Colonic mucosa (tissue), 4 donors: ENCODE data around the gene UCK1. TPM values are rescaled to one million over a fixed set of nuclear protein-coding genes. Genes with fewer than 3 reads are reported as not detected.

Experiments
- DNase-seq: peaks from one replicate; pipeline ENCODE4 v3.0.0-alpha.2; 2020
- H3K27ac ChIP-seq: fragments of 200-600 bp; one replicate; pipeline ENCODE4 v1.8.0; 2021
- H3K27me3 ChIP-seq: fragments of 200-600 bp; one replicate; pipeline ENCODE4 v1.8.0; 2021
- H3K36me3 ChIP-seq: fragments of 200-600 bp; one replicate; pipeline ENCODE4 v1.8.0; 2021
- H3K4me1 ChIP-seq: fragments of 200-600 bp; one replicate; pipeline ENCODE4 v1.8.0; 2021; ENCODE audit warnings: mild to moderate bottlenecking
- H3K4me3 ChIP-seq: fragments of 200-600 bp; one replicate; pipeline ENCODE4 v1.8.0; 2021
- H3K9ac ChIP-seq, 2 donors: one replicate each; pipeline ENCODE4 v1.7.0; 2013; ENCODE audit warnings: control low read depth in 2 of 2, low read depth in 2 of 2, low read length in 2 of 2
- H3K9me3 ChIP-seq: fragments of 200-600 bp; one replicate; pipeline ENCODE4 v1.8.0; 2021
- CTCF ChIP-seq: fragments of 200-600 bp; IDR thresholded peaks from one replicate; pipeline ENCODE4 v1.8.0; 2022; ENCODE audit warnings: antibody characterized with exemption, mild to moderate bottlenecking
- intact Hi-C: fragments of 100-400 bp; cut with DNase I; formaldehyde crosslinking; loops from one replicate; pipeline ENCODE4 v1.14.1; 2022
- total RNA-seq, 2 donors: library from RNA; stranded (reverse); fragmentation: NEBNext Ultra II Directional in 1 of 2; extraction: Animal tissue kit (Norgen Biotek cat#: 25700) in 1 of 2; gene quantifications; one replicate each; pipeline ENCODE4 v1.2.1, GENCODE V29; 2021
- donor health status: healthy.
- donor health status: DM: no; HTN: no; CAD: no.
- donor health status: DM: no; HTN: no; CAD: no.

The UCK1 gene
- total RNA-seq, 2 donors from 2014 or later, result 20.2 to 29.3 TPM

GRCh38 chr9:131525643-131526565 lies 5.2 kb downstream of the UCK1 start:
- TF ChIP-seq CTCF, result no peak
- Histone ChIP-seq H3K9me3 (no peaks in the 10 kb centered on the region), H3K9ac (no peak overlapping the region), H3K36me3 (peaks cover 5% of the 10 kb centered on the region), H3K27ac (no peak overlapping the region), H3K4me1 (peaks cover 10% of the 10 kb centered on the region), H3K4me3 (no peak overlapping the region), H3K27me3 (no peaks in the 10 kb centered on the region)
- intact Hi-C loops, result no loop called here
- no peak for DNase-seq

GRCh38 chr9:131524665-131525315 lies 6.3 kb downstream of the UCK1 start:
- intact Hi-C loops, result no loop called here
- no peak for DNase-seq
- H3K4me1 ChIP-seq, result peaks cover 4% of the 10 kb centered on the region
- H3K9ac ChIP-seq, result no peak overlapping the region
- TF ChIP-seq CTCF, result no peak
- H3K9me3 ChIP-seq, result no peaks in the 10 kb centered on the region
- H3K27ac ChIP-seq, result no peak overlapping the region
- H3K27me3 ChIP-seq, result no peaks in the 10 kb centered on the region
- peaks cover 5% of the 10 kb centered on the region for H3K36me3 ChIP-seq
- H3K4me3 ChIP-seq, result no peak overlapping the region

GRCh38 chr9:131523451-131524435 lies 7.3 kb downstream of the UCK1 start:
- H3K4me1 ChIP-seq, result no peaks in the 10 kb centered on the region
- intact Hi-C loops, result no loop called here
- H3K4me3 ChIP-seq, result no peak overlapping the region
- TF ChIP-seq CTCF, result no peak
- DNase-seq, result no peak
- no peaks in the 10 kb centered on the region for H3K27me3 ChIP-seq
- no peak overlapping the region for H3K9ac ChIP-seq
- no peaks in the 10 kb centered on the region for H3K9me3 ChIP-seq
- H3K36me3 ChIP-seq, result peaks cover 5% of the 10 kb centered on the region
- no peak overlapping the region for H3K27ac ChIP-seq

- Histone ChIP-seq H3K27ac (no peak overlapping the region), H3K4me3 (no peak overlapping the region), H3K4me1 (no peaks in the 10 kb centered on the region), H3K27me3 (no peaks in the 10 kb centered on the region), H3K36me3 (peaks cover 5% of the 10 kb centered on the region), H3K9me3 (no peaks in the 10 kb centered on the region), H3K9ac (no peak overlapping the region)
- intact Hi-C loops, result no loop called here
- DNase-seq, result no peak
- no peak for TF ChIP-seq CTCF
These were observed 8.0 kb downstream of the UCK1 start for GRCh38 chr9:131523086-131523388.
